ENCODE results near the gene INTS3. TPM values are rescaled to one million over a fixed set of nuclear protein-coding genes. Genes with fewer than 3 reads are reported as not detected.
A peak's percentile ranks its signal among the peaks of the same experiment; 100 is the strongest.

Gene INTS3
- total and polyA plus RNA-seq, 2 of the 8 experiments (the other 6 are each of a cell fraction or from before 2014, with no cell fraction given): 66.8 to 93.2 TPM

GRCh38 chr1:153752072-153752471, 24.2 kb downstream of the INTS3 start:
- Histone ChIP-seq H3K79me1 (ENCODE audit: low read depth, low read length) (no peaks in the 10 kb centered on the region), H2AFZ (ENCODE audit: low read length) (no peak overlapping the region), H3K27me3 (replicated peaks in 1 of 4; ENCODE audit: control insufficient read depth in 3 of 4, extremely low read depth in 1 of 4, insufficient read depth in 3 of 4, low read length in 3 of 4) (no peaks in the 10 kb centered on the region), H4K91ac (replicated peaks; ENCODE audit: insufficient read length, low read length) (no peak overlapping the region), H3K23me2 (ENCODE audit: low read depth, low read length) (no peaks in the 10 kb centered on the region), H2BK20ac (ENCODE audit: low read length) (no peak overlapping the region), H2AK5ac (ENCODE audit: low read depth, low read length) (no peak overlapping the region), H3K18ac (ENCODE audit: extremely low read depth, low read length) (no peak overlapping the region), H4K5ac (ENCODE audit: insufficient read length, low read depth, low read length) (no peak overlapping the region), H3K4me3 (ENCODE audit: extremely low read depth in 1 of 4, insufficient read depth in 2 of 4, low read depth in 3 of 4, low read length in 4 of 4) (no peak overlapping the region), H3K14ac (ENCODE audit: insufficient read length) (no peak overlapping the region), H3K4ac (replicated peaks; ENCODE audit: insufficient read length, low read depth, low read length) (no peak overlapping the region), H3K9me3 (ENCODE audit: insufficient read depth in 2 of 2, low read depth in 1 of 2, low read length in 1 of 2) (no peaks in the 10 kb centered on the region), H4K20me1 (replicated peaks in 1 of 2; ENCODE audit: control insufficient read depth in 1 of 2, insufficient read depth in 2 of 2, low read length in 2 of 2) (no peaks in the 10 kb centered on the region), H3K4me2 (ENCODE audit: insufficient read depth in 1 of 2, low read depth in 2 of 2, low read length in 2 of 2) (no peak overlapping the region), H2BK12ac (ENCODE audit: low read depth, low read length) (no peak overlapping the region), H3K56ac (replicated peaks; ENCODE audit: insufficient read length, low read depth, low read length) (no peak overlapping the region), H3K23ac (ENCODE audit: insufficient read length) (no peak overlapping the region), H4K8ac (ENCODE audit: extremely low read depth, insufficient read depth, low read length) (no peak overlapping the region), H2BK5ac (ENCODE audit: low read depth, low read length) (no peak overlapping the region), H3K4me1 (replicated peaks in 1 of 4; ENCODE audit: control insufficient read depth in 3 of 4, insufficient read depth in 4 of 4, low read length in 3 of 4) (peaks cover 0 to 15% (median 3%) of the 10 kb centered on the region in 4 experiments; a peak in 5 of 7 replicates), H2BK15ac (ENCODE audit: low read length) (no peak overlapping the region), H2BK120ac (replicated peaks; ENCODE audit: low read depth, low read length) (no peak overlapping the region), H3K36me3 (ENCODE audit: control insufficient read depth in 2 of 4, insufficient read depth in 4 of 4, low read length in 3 of 4) (peaks cover 21 to 68% (median 45%) of the 10 kb centered on the region in 4 experiments), H3K27ac (ENCODE audit: low read depth, low read length) (no peak overlapping the region), H3K79me2 (ENCODE audit: control insufficient read depth in 1 of 2, insufficient read depth in 2 of 2, low read length in 2 of 2) (peaks cover 0 to 2% of the 10 kb centered on the region in 2 experiments; a peak in 2 of 4 replicates), H3K9ac (replicated peaks in 1 of 4; ENCODE audit: extremely low read depth in 1 of 4, low read depth in 3 of 4, low read length in 3 of 4) (peak overlapping the region in 1 of 4 experiments; percentile 41; a peak in 1 of 7 replicates)
- ChIA-PET POLR2A (ENCODE audit: partially characterized antibody) (interaction anchor here (1.3 kb wide), 1 partner anchor 12 kb away, joined by 4 read pairs; no protein-coding TSS in a partner anchor), CTCF (ENCODE audit: partially characterized antibody) (interaction anchor here (0.9 to 16.7 kb wide), 8 partner anchors 9 to 241 kb away, joined by 3 to 190 read pairs (median 5); partner anchors contain the start of gene NPR1)
- 96% methylated on average over 2 of the region's 2 CpGs; no CpG with 5 or more reads in 1 of the 2 experiments for WGBS, 2 experiments (ENCODE audit: extremely low coverage in 1 of 2, insufficient coverage in 1 of 2, insufficient read length in 1 of 2, insufficient replicate concordance in 2 of 2, low coverage in 1 of 2, low lambda C conversion rate in 2 of 2, missing lambda C conversion rate in 1 of 2)
- DNase-seq (ENCODE audit: low read depth in 1 of 2, low spot score in 2 of 2) (no peak), FAIRE-seq (no peak)
- TF ChIP-seq KDM4A (IDR thresholded peaks at IDR 0.05; ENCODE audit: low read depth, low read length, severe bottlenecking): no peak
- no peak for TF ChIP-seq CTCF (IDR thresholded peaks at IDR 0.05; ENCODE audit: control extremely low read depth in 1 of 3, insufficient read depth in 1 of 3, low read depth in 1 of 3, low read length in 3 of 3)
- no peak for TF ChIP-seq MAFK (IDR thresholded peaks at IDR 0.05; ENCODE audit: low read depth, low read length)
- no peak for TF ChIP-seq ZNF274 (IDR thresholded peaks at IDR 0.05; ENCODE audit: borderline replicate concordance, extremely low read depth, low read length)
- no peak for TF ChIP-seq EP300 (IDR thresholded peaks at IDR 0.05; ENCODE audit: borderline replicate concordance in 1 of 2, low read depth in 2 of 2, low read length in 2 of 2)
- no peak for TF ChIP-seq KDM1A (IDR thresholded peaks at IDR 0.05; ENCODE audit: borderline replicate concordance, low read length)
- TF ChIP-seq SP2 (IDR thresholded peaks at IDR 0.05; ENCODE audit: low read length): no peak
- no peak for TF ChIP-seq CBX8 (IDR thresholded peaks at IDR 0.05; ENCODE audit: borderline replicate concordance, low read depth, low read length)
- TF ChIP-seq TBP (IDR thresholded peaks at IDR 0.05; ENCODE audit: low read depth, low read length): no peak
- TF ChIP-seq TAF7 (optimal IDR thresholded peaks at IDR 0.05; ENCODE audit: borderline replicate concordance, low read depth, low read length): no peak
- no peak for TF ChIP-seq SP1 (IDR thresholded peaks at IDR 0.05; ENCODE audit: low read depth, low read length)

All from H1 (cell line).